Nephron progenitor cell (in vitro differentiated cells): ENCODE measurements around the gene LARGE1.

ENCODE experiments used
- DNase-seq: peaks from one replicate; pipeline ENCODE4 v3.0.0; 2021
- H3K27ac Mint-ChIP-seq: 2 replicates; pipeline ENCODE4 v1.8.0; 2021; ENCODE audit warnings: mild to moderate bottlenecking, moderate library complexity, mixed read lengths
- H3K27me3 Mint-ChIP-seq: 2 replicates; pipeline ENCODE4 v1.8.0; 2021; ENCODE audit warnings: mild to moderate bottlenecking, low read depth, mixed read lengths; ENCODE audit not compliant: poor library complexity
- H3K36me3 Mint-ChIP-seq: 2 replicates; pipeline ENCODE4 v1.8.0; 2021; ENCODE audit warnings: low read depth, mixed read lengths
- H3K4me1 Mint-ChIP-seq: 2 replicates; pipeline ENCODE4 v1.8.0; 2021; ENCODE audit warnings: mixed read lengths
- H3K4me3 Mint-ChIP-seq: 2 replicates; pipeline ENCODE4 v1.8.0; 2021; ENCODE audit warnings: mild to moderate bottlenecking, moderate library complexity, mixed read lengths
- H3K9me3 Mint-ChIP-seq: 2 replicates; pipeline ENCODE4 v1.8.0; 2021; ENCODE audit warnings: mild to moderate bottlenecking, moderate library complexity, mixed read lengths
- TF ChIP-seq, protein P1 (sequence below): fragments of 200-600 bp; sonication (generic); IDR thresholded peaks from 2 replicates; pipeline ENCODE4 v1.5.0; 2021; ENCODE audit warnings: antibody characterized with exemption

The LARGE1 gene

DNA sequence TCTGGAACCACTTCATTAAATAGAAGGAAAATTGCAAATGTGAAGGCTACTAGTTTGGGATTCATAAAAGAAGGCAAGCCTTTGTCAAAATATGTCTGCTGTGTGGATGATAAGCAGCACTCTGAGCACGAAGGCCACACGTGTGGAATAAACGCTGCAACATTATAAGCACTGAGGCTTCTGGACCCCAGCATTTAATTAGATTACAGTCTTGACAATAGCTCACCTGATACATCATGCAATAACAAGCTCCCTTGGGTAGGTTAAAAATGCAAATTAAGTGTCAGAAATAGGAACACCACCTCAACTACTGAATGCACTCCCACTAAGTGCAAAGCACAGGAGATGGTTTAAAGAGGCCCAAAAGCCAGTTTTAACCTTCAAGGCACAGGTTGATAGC, 179.3 kb downstream of the LARGE1 start:
- no peak overlapping the region for H3K4me3 Mint-ChIP-seq
- H3K36me3 Mint-ChIP-seq, result peaks cover 31% of the 10 kb centered on the region
- H3K9me3 Mint-ChIP-seq, result peaks cover 17% of the 10 kb centered on the region
- peaks cover 60% of the 10 kb centered on the region for H3K4me1 Mint-ChIP-seq
- H3K27me3 Mint-ChIP-seq, result peaks cover 4% of the 10 kb centered on the region
- TF ChIP-seq, protein P1, sequence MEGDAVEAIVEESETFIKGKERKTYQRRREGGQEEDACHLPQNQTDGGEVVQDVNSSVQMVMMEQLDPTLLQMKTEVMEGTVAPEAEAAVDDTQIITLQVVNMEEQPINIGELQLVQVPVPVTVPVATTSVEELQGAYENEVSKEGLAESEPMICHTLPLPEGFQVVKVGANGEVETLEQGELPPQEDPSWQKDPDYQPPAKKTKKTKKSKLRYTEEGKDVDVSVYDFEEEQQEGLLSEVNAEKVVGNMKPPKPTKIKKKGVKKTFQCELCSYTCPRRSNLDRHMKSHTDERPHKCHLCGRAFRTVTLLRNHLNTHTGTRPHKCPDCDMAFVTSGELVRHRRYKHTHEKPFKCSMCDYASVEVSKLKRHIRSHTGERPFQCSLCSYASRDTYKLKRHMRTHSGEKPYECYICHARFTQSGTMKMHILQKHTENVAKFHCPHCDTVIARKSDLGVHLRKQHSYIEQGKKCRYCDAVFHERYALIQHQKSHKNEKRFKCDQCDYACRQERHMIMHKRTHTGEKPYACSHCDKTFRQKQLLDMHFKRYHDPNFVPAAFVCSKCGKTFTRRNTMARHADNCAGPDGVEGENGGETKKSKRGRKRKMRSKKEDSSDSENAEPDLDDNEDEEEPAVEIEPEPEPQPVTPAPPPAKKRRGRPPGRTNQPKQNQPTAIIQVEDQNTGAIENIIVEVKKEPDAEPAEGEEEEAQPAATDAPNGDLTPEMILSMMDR, result no peak
- no peak for DNase-seq
- no peak overlapping the region for H3K27ac Mint-ChIP-seq

DNA sequence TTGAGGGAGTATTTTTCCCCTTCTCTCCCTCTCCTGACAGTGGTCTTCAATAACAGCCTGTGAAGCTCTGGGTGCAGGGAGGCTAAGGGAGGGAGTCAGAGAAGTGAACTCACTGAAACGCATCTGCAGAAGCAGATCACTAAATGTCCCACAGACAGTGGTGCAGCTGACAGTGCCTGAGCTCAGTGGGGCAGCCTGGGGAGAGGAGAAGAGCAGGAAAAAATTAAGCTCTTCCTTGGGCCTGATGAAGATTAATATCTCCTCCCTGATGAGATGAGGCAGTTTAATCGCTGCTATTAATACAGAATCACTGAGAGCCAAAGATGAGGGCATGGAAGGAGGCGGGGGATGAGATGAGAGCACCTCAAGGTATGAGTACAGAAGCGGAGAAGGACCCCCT, 180.8 kb downstream of the LARGE1 start:
- TF ChIP-seq, protein P1, result no peak
- Mint-ChIP-seq H3K27ac (no peak overlapping the region), H3K4me1 (peaks cover 45% of the 10 kb centered on the region)

DNA sequence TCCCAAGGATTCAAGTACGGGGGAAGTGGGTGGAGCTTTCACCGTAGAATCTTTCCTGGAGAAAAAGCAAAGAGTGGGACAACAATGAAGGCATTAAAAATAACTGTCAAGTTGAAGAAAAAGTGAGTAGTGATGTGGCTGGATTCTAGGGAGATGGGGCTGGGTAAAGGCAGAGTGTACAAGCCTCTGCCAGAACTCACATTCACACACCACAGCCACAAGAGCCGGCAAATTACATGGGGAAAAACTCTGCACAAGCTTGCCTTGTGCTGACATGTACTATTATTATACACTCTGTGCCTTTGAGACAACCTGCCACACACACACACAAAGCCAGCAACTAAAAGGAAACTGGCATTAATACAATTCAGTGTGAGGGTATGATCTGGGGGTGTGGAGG, 182.6 kb downstream of the LARGE1 start:
- Mint-ChIP-seq H3K4me3 (no peak overlapping the region), H3K36me3 (peaks cover 27% of the 10 kb centered on the region), H3K4me1 (peaks cover 48% of the 10 kb centered on the region), H3K27me3 (no peaks in the 10 kb centered on the region), H3K9me3 (peaks cover 20% of the 10 kb centered on the region), H3K27ac (peak overlapping the region; percentile 60)
- TF ChIP-seq, protein P1, result no peak
- DNase-seq, result no peak

More for the DNA sequence above, 180.8 kb downstream of the LARGE1 start:
- no peak for DNase-seq
- no peaks in the 10 kb centered on the region for H3K27me3 Mint-ChIP-seq
- H3K4me3 Mint-ChIP-seq, result no peak overlapping the region
- H3K36me3 Mint-ChIP-seq, result peaks cover 34% of the 10 kb centered on the region
- peaks cover 24% of the 10 kb centered on the region for H3K9me3 Mint-ChIP-seq

DNA sequence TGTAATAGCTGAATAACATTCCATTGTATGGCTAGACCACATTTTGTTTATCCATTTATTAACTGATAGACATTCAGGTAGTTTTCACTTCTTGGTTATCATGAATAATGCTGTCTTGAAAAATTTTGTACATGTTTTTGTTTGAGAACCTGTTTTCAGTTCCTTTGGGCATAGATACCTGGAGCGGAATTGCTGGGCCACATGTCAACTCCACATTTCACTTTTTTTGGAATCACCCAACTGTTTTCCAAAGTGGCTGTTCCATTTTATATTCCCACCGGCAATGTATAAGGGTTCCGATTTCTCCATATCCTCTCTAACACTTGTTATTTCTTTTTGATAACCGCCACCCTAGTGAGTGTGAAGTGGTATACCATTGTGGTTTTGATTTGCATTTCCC, 184.3 kb downstream of the LARGE1 start:
- no peak overlapping the region for H3K4me3 Mint-ChIP-seq
- H3K27me3 Mint-ChIP-seq, result no peaks in the 10 kb centered on the region
- peaks cover 20% of the 10 kb centered on the region for H3K9me3 Mint-ChIP-seq
- H3K36me3 Mint-ChIP-seq, result peaks cover 27% of the 10 kb centered on the region
- peaks cover 48% of the 10 kb centered on the region for H3K4me1 Mint-ChIP-seq
- TF ChIP-seq, protein P1, result no peak
- no peak overlapping the region for H3K27ac Mint-ChIP-seq
- no peak for DNase-seq

DNA sequence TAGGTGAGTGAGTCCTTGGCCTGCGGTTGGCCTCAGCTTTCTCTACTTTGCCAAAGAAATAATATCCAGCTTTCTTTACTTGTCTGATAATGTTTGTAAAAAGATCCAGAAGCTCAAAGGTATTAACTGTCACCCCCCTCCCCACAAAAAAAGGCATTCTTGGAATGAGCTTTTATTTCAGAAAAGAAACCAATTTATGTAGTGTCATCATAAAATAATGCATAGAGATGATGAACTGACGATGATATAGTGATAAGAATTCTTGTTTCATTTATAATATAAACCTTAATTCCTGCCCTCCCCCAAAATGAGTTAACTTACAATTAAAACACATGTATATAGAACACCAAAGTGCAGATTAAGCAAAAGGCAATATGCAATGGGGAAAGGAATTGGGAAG, 191.4 kb downstream of the LARGE1 start:
- no peak overlapping the region for H3K4me3 Mint-ChIP-seq
- H3K9me3 Mint-ChIP-seq, result no peaks in the 10 kb centered on the region
- H3K36me3 Mint-ChIP-seq, result peaks cover 3% of the 10 kb centered on the region
- peaks cover 35% of the 10 kb centered on the region for H3K4me1 Mint-ChIP-seq
- H3K27ac Mint-ChIP-seq, result no peak overlapping the region
- no peak for DNase-seq
- no peaks in the 10 kb centered on the region for H3K27me3 Mint-ChIP-seq
- TF ChIP-seq, protein P1, result no peak

DNA sequence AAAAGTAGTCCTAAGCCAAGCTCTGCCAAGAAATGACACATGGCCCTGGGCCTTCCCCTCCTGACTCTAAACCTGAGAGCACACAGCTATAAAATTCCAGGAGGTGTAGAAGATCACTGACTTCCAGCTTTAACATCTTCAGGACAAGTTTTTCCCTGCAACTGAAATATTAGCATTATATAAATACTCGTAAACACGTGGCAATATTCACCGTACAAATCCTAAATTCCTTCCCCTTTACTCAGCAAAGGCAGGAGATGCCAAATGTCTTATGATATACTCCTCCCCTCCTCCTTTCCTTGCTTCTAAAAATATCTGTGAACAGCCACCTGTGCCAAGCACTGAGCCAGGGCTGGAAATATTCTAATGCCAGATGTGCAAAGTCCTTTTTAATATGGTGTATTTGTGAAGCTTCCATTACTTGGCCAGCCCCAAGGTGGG, 194.0 kb downstream of the LARGE1 start:
- Mint-ChIP-seq H3K4me1 (peaks cover 49% of the 10 kb centered on the region), H3K9me3 (no peaks in the 10 kb centered on the region), H3K27me3 (no peaks in the 10 kb centered on the region), H3K36me3 (peaks cover 10% of the 10 kb centered on the region), H3K27ac (no peak overlapping the region), H3K4me3 (no peak overlapping the region)
- TF ChIP-seq, protein P1, result no peak
- no peak for DNase-seq
